ENCODE results near the gene FHAD1. TPM values are rescaled to one million over a fixed set of nuclear protein-coding genes. Genes with fewer than 3 reads are reported as not detected.

Gene FHAD1
- total and polyA plus RNA-seq, 2 donors (not counting 1 experiment from before 2014, with no cell fraction given), result not detected

DNA sequence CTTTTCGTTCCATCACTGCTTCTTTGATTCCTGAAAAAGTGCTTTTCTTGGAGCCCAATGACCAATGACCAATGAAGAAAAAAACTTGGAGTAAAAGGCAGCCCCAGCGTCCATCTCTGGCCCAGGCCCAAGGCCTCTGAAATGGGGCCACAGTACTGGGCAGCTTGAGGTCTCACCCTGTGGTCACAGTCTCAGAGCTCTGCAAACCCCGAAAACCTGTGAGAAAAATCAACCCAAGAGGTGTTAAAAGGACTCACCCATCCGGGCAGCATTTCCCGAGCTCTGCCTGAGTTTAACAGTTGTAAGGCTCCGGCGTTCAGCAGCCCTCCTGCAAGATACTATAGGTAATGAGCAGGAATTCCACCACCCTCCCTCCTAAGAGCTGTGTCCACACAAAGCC, 160.6 kb downstream of the FHAD1 start:
- CTCF ChIA-PET, result interaction anchor here (1.2 kb wide), 1 partner anchor 84 kb away, joined by 3 read pairs; no protein-coding TSS in a partner anchor
- Histone ChIP-seq H3K27ac (ENCODE audit: low read length in 2 of 2) (no peak overlapping the region), H3K36me3 (replicated peaks in 1 of 2; ENCODE audit: control extremely low read depth in 1 of 2, control insufficient read depth in 1 of 2, extremely low read depth in 1 of 2, insufficient read depth in 2 of 2, low read length in 1 of 2) (no peaks in the 10 kb centered on the region), H3K9ac (ENCODE audit: low read length) (no peak overlapping the region), H3K27me3 (replicated peaks in 1 of 4; ENCODE audit: control extremely low read depth in 1 of 4, control insufficient read depth in 3 of 4, insufficient read depth in 4 of 4, low read length in 3 of 4) (no peaks in the 10 kb centered on the region), H3K4me3 (ENCODE audit: control extremely low read depth in 1 of 5, extremely low read depth in 1 of 5, insufficient read depth in 1 of 5, low read depth in 2 of 5, low read length in 4 of 5) (no peak overlapping the region), H3K9me3 (ENCODE audit: control extremely low read depth in 1 of 3, control insufficient read depth in 2 of 3, insufficient read depth in 1 of 3, low read length in 2 of 3) (peaks cover 0 to 2% (median 0%) of the 10 kb centered on the region in 3 donors), H3K4me1 (ENCODE audit: control insufficient read depth in 2 of 2, insufficient read depth in 2 of 2, low read length in 2 of 2) (peaks cover 22 to 27% of the 10 kb centered on the region in 2 donors), H4K20me1 (ENCODE audit: control insufficient read depth, insufficient read depth, low read length, poor library complexity, severe bottlenecking) (peaks cover 27% of the 10 kb centered on the region), H3K79me2 (ENCODE audit: control insufficient read depth, insufficient read depth, low read length) (peaks cover 27% of the 10 kb centered on the region), H2AFZ (ENCODE audit: insufficient read depth, low read depth, low read length, poor library complexity, severe bottlenecking) (no peak overlapping the region), H3K4me2 (replicated peaks; ENCODE audit: low read depth, low read length, poor library complexity, severe bottlenecking) (no peak overlapping the region)
- Mint-ChIP-seq H3K27ac (peak overlapping the region; percentile 66), H3K9me3 (ENCODE audit: insufficient read depth) (no peaks in the 10 kb centered on the region), H3K27me3 (peaks cover 3% of the 10 kb centered on the region), H3K4me3 (peak overlapping the region; percentile 55), H3K4me1 (peaks cover 27% of the 10 kb centered on the region)
- TF ChIP-seq, protein P1, sequence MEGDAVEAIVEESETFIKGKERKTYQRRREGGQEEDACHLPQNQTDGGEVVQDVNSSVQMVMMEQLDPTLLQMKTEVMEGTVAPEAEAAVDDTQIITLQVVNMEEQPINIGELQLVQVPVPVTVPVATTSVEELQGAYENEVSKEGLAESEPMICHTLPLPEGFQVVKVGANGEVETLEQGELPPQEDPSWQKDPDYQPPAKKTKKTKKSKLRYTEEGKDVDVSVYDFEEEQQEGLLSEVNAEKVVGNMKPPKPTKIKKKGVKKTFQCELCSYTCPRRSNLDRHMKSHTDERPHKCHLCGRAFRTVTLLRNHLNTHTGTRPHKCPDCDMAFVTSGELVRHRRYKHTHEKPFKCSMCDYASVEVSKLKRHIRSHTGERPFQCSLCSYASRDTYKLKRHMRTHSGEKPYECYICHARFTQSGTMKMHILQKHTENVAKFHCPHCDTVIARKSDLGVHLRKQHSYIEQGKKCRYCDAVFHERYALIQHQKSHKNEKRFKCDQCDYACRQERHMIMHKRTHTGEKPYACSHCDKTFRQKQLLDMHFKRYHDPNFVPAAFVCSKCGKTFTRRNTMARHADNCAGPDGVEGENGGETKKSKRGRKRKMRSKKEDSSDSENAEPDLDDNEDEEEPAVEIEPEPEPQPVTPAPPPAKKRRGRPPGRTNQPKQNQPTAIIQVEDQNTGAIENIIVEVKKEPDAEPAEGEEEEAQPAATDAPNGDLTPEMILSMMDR (IDR thresholded peaks at IDR 0.05), result no peak
- TF ChIP-seq EZH2 (IDR thresholded peaks at IDR 0.05; ENCODE audit: borderline replicate concordance, insufficient read depth, low read depth, low read length, poor library complexity, severe bottlenecking), result no peak
- ATAC-seq (ENCODE audit: low read depth), result no peak
- 91% methylated on average over 3 of the region's 7 CpGs for WGBS (ENCODE audit: insufficient coverage)
- peak; percentile 19 for DNase-seq
- intact Hi-C loops (cut with micrococcal nuclease), result loop anchor here (5.0 kb wide), 1 partner anchor 115 kb away; the partner anchor contains the start of gene CASP9
- POLR2A ChIA-PET, result no interaction called here

DNA sequence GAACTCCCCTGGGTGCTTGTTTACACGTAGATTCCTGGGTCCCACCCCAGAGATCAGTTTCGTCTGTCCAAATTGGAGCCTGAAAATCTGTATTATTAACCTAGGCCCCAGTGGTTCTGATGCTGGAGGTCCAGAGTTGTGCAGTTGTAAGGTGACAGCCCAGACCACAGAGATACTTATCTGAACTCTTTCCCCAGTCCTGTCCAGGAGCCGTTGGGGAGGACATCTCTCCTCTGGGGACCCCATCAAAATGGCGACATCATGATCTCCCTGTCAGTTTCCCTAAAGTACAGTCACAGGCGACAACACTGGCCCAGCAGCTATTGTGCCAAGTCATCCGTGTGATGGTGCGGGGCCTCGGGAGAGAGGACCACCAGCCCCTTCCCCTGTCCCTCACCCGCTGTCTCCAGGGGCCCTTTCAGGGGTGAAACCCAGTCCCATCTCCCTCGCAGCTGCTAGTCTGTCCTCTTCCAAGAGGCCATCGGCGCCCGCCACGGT, 161.9 kb downstream of the FHAD1 start:
- Mint-ChIP-seq H3K4me1 (peaks cover 39% of the 10 kb centered on the region), H3K27me3 (peaks cover 3% of the 10 kb centered on the region), H3K4me3 (peak overlapping the region; percentile 94), H3K27ac (peak overlapping the region; percentile 89), H3K9me3 (ENCODE audit: insufficient read depth) (no peaks in the 10 kb centered on the region)
- Histone ChIP-seq H3K9me3 (ENCODE audit: control extremely low read depth in 1 of 3, control insufficient read depth in 2 of 3, insufficient read depth in 1 of 3, low read length in 2 of 3) (no peaks in the 10 kb centered on the region), H3K36me3 (replicated peaks in 1 of 2; ENCODE audit: control extremely low read depth in 1 of 2, control insufficient read depth in 1 of 2, extremely low read depth in 1 of 2, insufficient read depth in 2 of 2, low read length in 1 of 2) (peaks cover 0 to under 1% of the 10 kb centered on the region in 2 experiments), H3K79me2 (ENCODE audit: control insufficient read depth, insufficient read depth, low read length) (peaks cover 40% of the 10 kb centered on the region), H3K9ac (ENCODE audit: low read length) (peak overlapping the region; percentile 97), H3K27ac (ENCODE audit: low read length in 2 of 2) (peak overlapping the region; percentile 22 to 86), H3K4me3 (ENCODE audit: control extremely low read depth in 1 of 5, extremely low read depth in 1 of 5, insufficient read depth in 1 of 5, low read depth in 2 of 5, low read length in 4 of 5) (peak overlapping the region in 4 of 5 experiments; percentile 55 to 87 (median 85)), H4K20me1 (ENCODE audit: control insufficient read depth, insufficient read depth, low read length, poor library complexity, severe bottlenecking) (peaks cover 40% of the 10 kb centered on the region), H2AFZ (ENCODE audit: insufficient read depth, low read depth, low read length, poor library complexity, severe bottlenecking) (peak overlapping the region; percentile 62), H3K4me1 (ENCODE audit: control insufficient read depth in 2 of 2, insufficient read depth in 2 of 2, low read length in 2 of 2) (peaks cover 23 to 41% of the 10 kb centered on the region in 2 donors), H3K4me2 (replicated peaks; ENCODE audit: low read depth, low read length, poor library complexity, severe bottlenecking) (peak overlapping the region; percentile 97), H3K27me3 (replicated peaks in 1 of 4; ENCODE audit: control extremely low read depth in 1 of 4, control insufficient read depth in 3 of 4, insufficient read depth in 4 of 4, low read length in 3 of 4) (no peaks in the 10 kb centered on the region)
- TF ChIP-seq, protein P1 (IDR thresholded peaks at IDR 0.05), result no peak
- TF ChIP-seq EZH2 (IDR thresholded peaks at IDR 0.05; ENCODE audit: borderline replicate concordance, insufficient read depth, low read depth, low read length, poor library complexity, severe bottlenecking), result no peak
- DNase-seq (no peak), ATAC-seq (ENCODE audit: low read depth) (no peak)
- CTCF ChIA-PET, result no interaction called here
- intact Hi-C loops (cut with micrococcal nuclease), result loop anchor here (5.0 kb wide), 1 partner anchor 113 kb away; the partner anchor contains the start of gene CASP9
- POLR2A ChIA-PET, result interaction anchor here (0.6 kb wide), 1 partner anchor 1718 kb away, joined by 5 read pairs; no protein-coding TSS in a partner anchor
- 38% methylated on average over 14 of the region's 14 CpGs for WGBS (ENCODE audit: insufficient coverage)
